K562 (cell line): ENCODE measurements around the gene TUBB6. TPM values are rescaled to one million over a fixed set of nuclear protein-coding genes. Genes with fewer than 3 reads are reported as not detected.
A peak's percentile ranks its signal among the peaks of the same experiment; 100 is the strongest.

Experiments
- ATAC-seq: fragments of 200-7000 bp; cut with Tn5 transposase; 3 replicates; pipeline ENCODE4 v1.9.1; 2020; ENCODE audit warnings: moderate library complexity
- BruUV-seq: library from RNA; stranded (reverse); fragments of 400-500 nt; replicated peaks from 2 replicates; lab custom pipeline; 2021; lab: Mats Ljungman, UMichigan
- CTCF ChIA-PET: fragments of 300-600 bp; formaldehyde crosslinking; extraction: SDS; loops from one replicate; lab custom pipeline; 2021; ENCODE audit warnings: low intra/inter-chr PET ratio; lab: Yijun Ruan, JAX
- POLR2A ChIA-PET: fragments of 300-600, 350-650 bp; sonication (Branson Sonifier 250); formaldehyde crosslinking; extraction: SDS; loops from one replicate; lab custom pipeline; 2021; ENCODE audit warnings: antibody characterized with exemption, inconsistent platforms; lab: Yijun Ruan, JAX
- DNase-seq, 4 experiments: peaks; one replicate each; pipeline versions ENCODE4 v3.0.0 to v3.0.0-alpha.2; 2011 to 2018; ENCODE audit warnings: low spot score in 3 of 4, mixed read lengths in 3 of 4; ENCODE audit errors: extremely low read depth in 1 of 4
- FAIRE-seq: peaks from 2 replicates; lab custom pipeline; 2011; peaks lifted over from hg19 to GRCh38; lab: Jason Lieb, UNC
- H2AFZ ChIP-seq: 2 replicates; pipeline ENCODE4 v1.6.0; 2011; ENCODE audit warnings: low read depth, low read length, control low read depth, inconsistent platforms
- H3K27ac ChIP-seq: fragments of 200-600 bp; 3 replicates; pipeline ENCODE4 v1.8.0; 2011; ENCODE audit warnings: low read depth, mild to moderate bottlenecking, control low read depth, inconsistent platforms, low read length, moderate library complexity, mixed read lengths; ENCODE audit errors: extremely low read depth
- H3K27me3 ChIP-seq, 2 experiments: fragments of 300-600 bp in 1 of 2; 2 replicates in 1 of 2; 3 replicates in 1 of 2; pipeline versions ENCODE4 v1.6.0 to v1.8.0; 2011; ENCODE audit warnings: inconsistent platforms in 2 of 2, low read length in 2 of 2, mild to moderate bottlenecking in 1 of 2, mixed read lengths in 1 of 2, moderate library complexity in 1 of 2; ENCODE audit not compliant: control insufficient read depth in 2 of 2, insufficient read depth in 2 of 2
- H3K36me3 ChIP-seq: fragments of 300-600 bp; 3 replicates; pipeline ENCODE4 v1.8.0; 2011; ENCODE audit warnings: mild to moderate bottlenecking, low read length, inconsistent platforms; ENCODE audit not compliant: control insufficient read depth, insufficient read depth
- H3K4me1 ChIP-seq, 2 experiments: fragments of 200-600 bp in 1 of 2; replicated peaks in 1 of 2; 2 replicates in 1 of 2; 3 replicates in 1 of 2; pipeline versions ENCODE4 v1.5.1 to v1.8.0; 2011; ENCODE audit warnings: inconsistent platforms in 2 of 2, low read length in 2 of 2, mild to moderate bottlenecking in 1 of 2, mixed read lengths in 1 of 2, moderate library complexity in 1 of 2; ENCODE audit not compliant: control insufficient read depth in 2 of 2, insufficient read depth in 2 of 2
- H3K4me2 ChIP-seq: 2 replicates; pipeline ENCODE4 v1.6.1; 2011; ENCODE audit warnings: low read length, control low read depth, inconsistent platforms, mixed read lengths; ENCODE audit not compliant: insufficient read depth
- H3K4me3 ChIP-seq: fragments of 200-600 bp; sonication (generic), shearing (Covaris generic); 2 replicates; pipeline ENCODE4 v1.5.1; 2016; ENCODE audit warnings: control low read depth, inconsistent platforms
- H3K79me2 ChIP-seq: fragments of 200-600 bp; 3 replicates; pipeline ENCODE4 v1.8.0; 2011; ENCODE audit warnings: low read length, inconsistent platforms; ENCODE audit not compliant: control insufficient read depth, insufficient read depth
- H3K9ac ChIP-seq, 2 experiments: 2 replicates each; pipeline versions ENCODE4 v1.6.0 to v1.6.1; 2011; ENCODE audit warnings: low read depth in 2 of 2, low read length in 2 of 2, control low read depth in 1 of 2, inconsistent platforms in 1 of 2, mild to moderate bottlenecking in 1 of 2, mixed read lengths in 1 of 2; ENCODE audit not compliant: insufficient read depth in 1 of 2
- H3K9me1 ChIP-seq: one replicate; pipeline ENCODE4 v1.6.0; 2011; ENCODE audit warnings: inconsistent platforms, mild to moderate bottlenecking, low read length, moderate library complexity; ENCODE audit not compliant: control insufficient read depth, insufficient read depth
- H3K9me3 ChIP-seq: replicated peaks from 2 replicates; pipeline ENCODE4 v1.5.1; 2011; ENCODE audit warnings: low read depth, low read length, inconsistent platforms; ENCODE audit not compliant: control insufficient read depth, insufficient read depth
- H4K20me1 ChIP-seq: replicated peaks from 2 replicates; pipeline ENCODE4 v1.6.1; 2011; ENCODE audit warnings: low read length, inconsistent platforms, mixed read lengths; ENCODE audit not compliant: control insufficient read depth, insufficient read depth
- ATF4 ChIP-seq: fragments of 450-650 bp; formaldehyde crosslinking; IDR thresholded peaks from 2 replicates; pipeline ENCODE4 v1.4.0; 2022; ENCODE audit warnings: mild to moderate bottlenecking, moderate library complexity
- MCM3 ChIP-seq: fragments of 450-650 bp; IDR thresholded peaks from 2 replicates; pipeline ENCODE4 v1.6.1; 2016
- NBN ChIP-seq: fragments of 450-650 bp; IDR thresholded peaks from 2 replicates; pipeline ENCODE4 v1.6.1; 2016; ENCODE audit warnings: low read depth, mild to moderate bottlenecking
- RBM17 ChIP-seq: fragments of 200-400 bp; formaldehyde crosslinking; IDR thresholded peaks from 2 replicates; pipeline ENCODE4 v1.6.1; 2017; ENCODE audit warnings: low read depth, mild to moderate bottlenecking, low read length, borderline replicate concordance
- RFX1 ChIP-seq: fragments of 450-650 bp; IDR thresholded peaks from 2 replicates; pipeline ENCODE4 v1.6.1; 2016; ENCODE audit warnings: mild to moderate bottlenecking, moderate library complexity
- SETDB1 ChIP-seq: IDR thresholded peaks from one replicate; pipeline ENCODE4 v1.6.1; 2012; ENCODE audit warnings: low read length, control low read depth, inconsistent platforms
- TAF1 ChIP-seq: IDR thresholded peaks from 2 replicates; pipeline ENCODE4 v1.6.1; 2011; ENCODE audit warnings: mild to moderate bottlenecking, low read length, moderate library complexity; ENCODE audit not compliant: insufficient read depth, control insufficient read depth, severe bottlenecking; ENCODE audit errors: extremely low read depth
- TAL1 ChIP-seq: fragments of 450-650 bp; IDR thresholded peaks from 2 replicates; pipeline ENCODE4 v1.6.1; 2016; ENCODE audit warnings: mild to moderate bottlenecking
- TARDBP ChIP-seq: fragments of 450-650 bp; IDR thresholded peaks from 2 replicates; pipeline ENCODE4 v1.6.1; 2016
- XRCC5 ChIP-seq: fragments of 200-400 bp; formaldehyde crosslinking; IDR thresholded peaks from 2 replicates; pipeline ENCODE4 v1.6.1; 2017; ENCODE audit warnings: low read depth, mild to moderate bottlenecking, low read length
- ZNF165 ChIP-seq: fragments of 250-450 bp; sonication (Bioruptor Pico); IDR thresholded peaks from 2 replicates; pipeline ENCODE4 v1.4.0; 2020; ENCODE audit warnings: borderline replicate concordance
- ZNF217 ChIP-seq: sonication (generic); formaldehyde crosslinking; IDR thresholded peaks from 2 replicates; pipeline ENCODE4 v1.8.0; 2022; ENCODE audit warnings: mild to moderate bottlenecking, missing genetic modification reagents
- ZNF232 ChIP-seq: sonication (generic); formaldehyde crosslinking; IDR thresholded peaks from 2 replicates; pipeline ENCODE4 v1.8.0; 2022; ENCODE audit warnings: mild to moderate bottlenecking, missing genetic modification reagents
- ZNF277 ChIP-seq: fragments of 250-450 bp; sonication (Bioruptor Pico); IDR thresholded peaks from 2 replicates; pipeline ENCODE4 v1.8.0; 2022; ENCODE audit warnings: inconsistent platforms, mild to moderate bottlenecking, moderate library complexity, borderline replicate concordance
- ZNF589 ChIP-seq: fragments of 200-800 bp; sonication (Bioruptor generic); IDR thresholded peaks from 2 replicates; pipeline ENCODE4 v1.6.1; 2016; ENCODE audit warnings: low read depth, missing genetic modification characterization, missing compliant biosample characterization
- WGBS: fragments of 100-300 bp; shearing (Covaris generic); methylation state at CpG from one replicate; pipeline ENCODE4 v1.1.6; 2016; ENCODE audit warnings: low coverage, mixed read lengths; ENCODE audit not compliant: insufficient coverage; ENCODE audit errors: missing lambda C conversion rate; 5-methylcytosine and 5-hydroxymethylcytosine counted together
- in situ Hi-C: fragments of 300-500 bp; cut with MboI; formaldehyde crosslinking; loops from 4 replicates; pipeline ENCODE4 v1.15.0; 2018; ENCODE audit warnings: inconsistent platforms, mixed read lengths
- intact Hi-C: fragments of 100-400 bp; cut with micrococcal nuclease; formaldehyde crosslinking; loops from 2 replicates; pipeline ENCODE4 v1.14.2; 2022
- polyA plus RNA-seq, 8 experiments: library from polyadenylated mRNA; depleted of rRNA in 4 of 8; stranded (reverse) in 5 of 8; unstranded in 3 of 8; fragments of >200 nt; fragmentation: Nextera tagmentation in 2 of 8; fragmentation: Illumina TruSeq in 1 of 8; extraction: Ambion mirVana in 2 of 8; extraction: Trizol in 1 of 8; gene quantifications; 2 replicates each; pipeline versions ENCODE4 v1.2.1 to v1.2.3, GENCODE V29; 2011 to 2014; ENCODE audit warnings: inconsistent platforms in 1 of 8, missing spikeins in 1 of 8
- total RNA-seq, 7 experiments: library from RNA; depleted of rRNA in 6 of 7; stranded (reverse); fragments of >200 nt in 6 of 7; fragmentation: Illumina TruSeq in 2 of 7; extraction: Trizol in 2 of 7; gene quantifications; 2 replicates each; pipeline versions ENCODE4 v1.2.1 to v1.2.3, GENCODE V29; 2011 to 2021; ENCODE audit warnings: low replicate concordance in 1 of 7

The TUBB6 gene
- total and polyA plus RNA-seq, 9 of the 15 experiments (the other 6 are each of a cell fraction or from before 2014, with no cell fraction given), result 43.9 to 404 (median 81.1) TPM

GRCh38 chr18:12317664-12318333 is 9.8 kb downstream of the TUBB6 start:
- no peaks in the 10 kb centered on the region for H4K20me1 ChIP-seq
- ChIA-PET CTCF (no interaction called here), POLR2A (interaction anchor here (0.6 to 2.9 kb wide), 6 partner anchors 9 to 319 kb away, joined by 3 to 23 read pairs (median 3); partner anchors contain the start of gene TUBB6)
- no peaks in the 10 kb centered on the region for H3K9me1 ChIP-seq
- intact Hi-C loops, result no loop called here
- peaks cover 7 to 17% of the 10 kb centered on the region in 2 experiments; a peak in 4 of 5 replicates for H3K4me1 ChIP-seq
- no peak for ATAC-seq
- H3K36me3 ChIP-seq, result peaks cover 78% of the 10 kb centered on the region
- WGBS, result 90% methylated on average over 6 of the region's 6 CpGs
- H3K9ac ChIP-seq, result no peak overlapping the region
- peak in 1 of 4 experiments; percentile 5 for DNase-seq
- H3K79me2 ChIP-seq, result peaks cover 38% of the 10 kb centered on the region
- H3K4me3 ChIP-seq, result no peak overlapping the region
- no TSS peak for BruUV-seq
- TF ChIP-seq RFX1, result 0 out of 2 replicates have a peak, but pooled peaks have one; percentile 36
- no peak for TF ChIP-seq NBN
- TF ChIP-seq MCM3, result no peak
- TF ChIP-seq ZNF589 (CRISPR knock-in tag), result no peak
- no peaks in the 10 kb centered on the region for H3K9me3 ChIP-seq
- no peak overlapping the region for H3K27ac ChIP-seq
- H3K4me2 ChIP-seq, result no peak overlapping the region
- no peaks in the 10 kb centered on the region for H3K27me3 ChIP-seq
- FAIRE-seq, result no peak
- no peak overlapping the region for H2AFZ ChIP-seq
- in situ Hi-C loops, result no loop called here

DNA sequence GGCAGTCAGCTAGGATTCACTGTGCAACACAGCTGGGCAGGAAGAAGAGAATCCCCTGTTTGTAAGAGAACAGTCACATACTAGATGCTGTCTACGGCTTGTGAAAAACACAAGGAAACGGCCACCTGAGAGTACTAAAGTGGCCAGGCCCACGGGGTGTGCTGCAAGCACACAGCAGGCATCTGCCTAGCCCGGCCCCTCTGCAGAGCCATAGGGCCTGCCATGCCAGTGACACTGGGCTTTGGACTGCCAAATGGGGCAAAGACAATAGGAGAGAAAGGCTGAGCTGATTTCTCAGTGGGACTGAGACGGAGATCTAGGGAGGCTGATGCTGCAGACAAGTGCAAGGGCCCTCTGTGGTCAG is 10.3 kb downstream of the TUBB6 start:
- WGBS, result 46% methylated on average over 5 of the region's 5 CpGs
- H3K9ac ChIP-seq, result peak overlapping the region in 1 of 2 experiments; percentile 64; a peak in 1 of 4 replicates
- ChIA-PET CTCF (no interaction called here), POLR2A (interaction anchor here (0.6 to 2.9 kb wide), 6 partner anchors 10 to 320 kb away, joined by 3 to 23 read pairs (median 4); partner anchors contain the start of gene TUBB6)
- in situ Hi-C loops (no loop called here), intact Hi-C loops (no loop called here)
- FAIRE-seq, result no peak
- H3K4me1 ChIP-seq, result peaks cover 7 to 14% of the 10 kb centered on the region in 2 experiments; a peak in 4 of 5 replicates
- peaks cover 36% of the 10 kb centered on the region for H3K79me2 ChIP-seq
- H3K9me1 ChIP-seq, result no peaks in the 10 kb centered on the region
- no peaks in the 10 kb centered on the region for H4K20me1 ChIP-seq
- no peak overlapping the region for H2AFZ ChIP-seq
- no peak overlapping the region for H3K27ac ChIP-seq
- peaks cover 77% of the 10 kb centered on the region for H3K36me3 ChIP-seq
- H3K27me3 ChIP-seq, result no peaks in the 10 kb centered on the region
- H3K4me3 ChIP-seq, result no peak overlapping the region
- H3K9me3 ChIP-seq, result no peaks in the 10 kb centered on the region
- peak in 1 of 4 experiments; percentile 4 for DNase-seq
- ATAC-seq, result peak; percentile 14; the same call in 2 of the 3 replicates
- H3K4me2 ChIP-seq, result no peak overlapping the region
- no TSS peak for BruUV-seq
- TF ChIP-seq TARDBP, result no peak
- TF ChIP-seq ZNF277 (CRISPR knock-in tag), result no peak
- no peak for TF ChIP-seq ATF4 (CRISPR knock-in tag)
- TF ChIP-seq ZNF217 (CRISPR knock-in tag), result no peak
- TF ChIP-seq ZNF232 (CRISPR knock-in tag), result no peak
- no peak for TF ChIP-seq ZNF165 (CRISPR knock-in tag)
- TF ChIP-seq XRCC5, result no peak
- TF ChIP-seq SETDB1, result no peak
- no peak for TF ChIP-seq RBM17
- no peak for TF ChIP-seq TAL1
- TF ChIP-seq TAF1, result no peak
